ENCODE data around the gene ATP8A2. TPM values are rescaled to one million over a fixed set of nuclear protein-coding genes. Genes with fewer than 3 reads are reported as not detected.

ATP8A2 gene
- total RNA-seq (2013): 0.02 TPM
- polyA plus RNA-seq: not detected
- polyA minus RNA-seq: not detected in 2 replicates
- total RNA-seq: 0 to 17.4 (median 0.39) reads per million in 11 experiments

DNA sequence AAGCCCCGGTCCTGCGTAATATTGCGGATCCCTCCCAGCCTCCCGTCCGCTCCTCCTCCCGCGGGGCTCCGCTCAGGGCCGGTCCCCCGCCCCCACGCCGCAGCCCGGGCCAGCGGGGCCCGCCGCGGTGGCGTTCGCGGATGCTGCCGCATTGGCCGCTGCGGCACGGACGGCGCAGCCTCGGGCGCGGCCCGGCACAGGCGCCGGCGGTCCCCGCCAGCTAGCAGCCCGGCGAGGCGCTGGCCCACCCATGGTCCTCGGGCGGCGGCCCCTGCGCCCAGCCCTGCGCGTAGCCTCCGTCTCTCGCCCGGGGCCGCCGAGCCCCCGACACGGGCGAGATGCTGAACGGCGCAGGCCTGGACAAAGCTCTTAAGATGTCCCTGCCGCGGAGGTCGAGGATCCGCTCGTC, at the start of gene ATP8A2:
TSS of gene ATP8A2 (plus strand) at position 100 of the 409 bp plus-strand sequence. CDS start at position 339, 239 bp downstream.
- peaks cover 71 to 86% (median 76%) of the 10 kb centered on the region in 3 donors for H3K27me3 Mint-ChIP-seq (ENCODE audit: low read depth in 3 of 3)
- H2AFZ ChIP-seq (ENCODE audit: insufficient read depth, low read depth, low read length, poor library complexity, severe bottlenecking): no peak within 1 kb of the TSS
- no peak within 1 kb of the TSS for H3K4me2 ChIP-seq (replicated peaks; ENCODE audit: extremely low read depth, low read length, poor library complexity, severe bottlenecking)

DNA sequence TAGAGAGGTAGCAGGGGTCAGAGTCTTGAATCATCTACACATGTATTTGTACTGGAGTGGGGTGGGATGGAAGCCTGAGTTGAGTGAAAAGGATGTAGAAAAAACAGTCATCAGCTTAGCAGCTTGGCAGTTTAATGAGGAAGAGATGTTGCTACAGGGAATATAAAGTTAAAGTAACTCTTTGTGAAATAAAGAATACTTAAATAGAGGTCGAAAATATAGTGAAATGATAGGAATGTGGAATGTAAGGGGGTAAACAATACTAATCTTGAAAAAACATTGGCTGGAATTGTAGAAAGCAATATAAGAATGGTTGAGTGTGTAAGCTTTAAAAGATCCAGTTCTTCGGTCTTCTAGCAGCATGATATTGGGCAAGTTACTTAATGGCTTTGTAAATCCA, 47.7 kb upstream of the ATP8A2 start:
- Mint-ChIP-seq H3K9me3 (no peaks in the 10 kb centered on the region), H3K27me3 (ENCODE audit: low read depth in 3 of 3) (no peaks in the 10 kb centered on the region), H3K36me3 (peaks cover 55 to 81% of the 10 kb centered on the region in 2 donors)

More for the DNA sequence above, at the start of gene ATP8A2:
- intact Hi-C loops (cut with micrococcal nuclease): loop anchor here in 1 of 2 donors (5.0 kb wide), 1 partner anchor 375 kb away; no protein-coding TSS in a partner anchor
- no peak within 1 kb of the TSS for H3K27ac ChIP-seq (ENCODE audit: low read depth in 1 of 2, low read length in 2 of 2)
- H3K9ac ChIP-seq (ENCODE audit: insufficient read depth, low read length, poor library complexity, severe bottlenecking): no peak within 1 kb of the TSS
- WGBS (ENCODE audit: insufficient coverage): under 1% methylated on average over 51 of the region's 58 CpGs
- H3K36me3 ChIP-seq (replicated peaks in 1 of 2; ENCODE audit: control insufficient read depth in 1 of 2, insufficient read depth in 2 of 2, low read length in 2 of 2): no peaks in the 10 kb centered on the region
- H3K9me3 Mint-ChIP-seq: peaks cover 0 to 6% (median 2%) of the 10 kb centered on the region in 7 donors
- H3K9me3 ChIP-seq (replicated peaks in 1 of 2; ENCODE audit: control insufficient read depth in 1 of 2, insufficient read depth in 1 of 2, low read length in 2 of 2): peaks cover 0 to 27% of the 10 kb centered on the region in 2 donors
- H3K4me3 Mint-ChIP-seq: peak within 1 kb of the TSS in 1 of 2 donors; percentile 72
- no peak within 1 kb of the TSS for H3K27ac Mint-ChIP-seq
- peaks cover 8% of the 10 kb centered on the region for H3K4me1 Mint-ChIP-seq
- H4K20me1 ChIP-seq (ENCODE audit: insufficient read depth, low read length): no peaks in the 10 kb centered on the region
- no peak for TF ChIP-seq CTCF (IDR thresholded peaks at IDR 0.05)
- H3K79me2 ChIP-seq (ENCODE audit: insufficient read depth, low read length): no peaks in the 10 kb centered on the region
- peaks cover 44 to 79% of the 10 kb centered on the region in 2 donors for H3K27me3 ChIP-seq (ENCODE audit: control insufficient read depth in 2 of 2, insufficient read depth in 2 of 2, low read length in 2 of 2)
- no peak for DNase-seq
- H3K4me3 ChIP-seq (replicated peaks in 1 of 3; ENCODE audit: low read depth in 2 of 3, low read length in 3 of 3): no peak within 1 kb of the TSS
- H3K4me1 ChIP-seq (ENCODE audit: control insufficient read depth in 1 of 2, insufficient read depth in 2 of 2, low read length in 2 of 2): no peaks in the 10 kb centered on the region
- H3K36me3 Mint-ChIP-seq: peaks cover 0 to 2% of the 10 kb centered on the region in 2 donors

More for the DNA sequence above, 47.7 kb upstream of the ATP8A2 start:
- TF ChIP-seq CTCF (IDR thresholded peaks at IDR 0.05): no peak
- Mint-ChIP-seq H3K4me3 (no peak overlapping the region), H3K4me1 (no peaks in the 10 kb centered on the region), H3K27ac (peak overlapping the region in 3 of 7 donors; percentile 20 to 58 (median 21))
- Histone ChIP-seq H3K36me3 (replicated peaks in 1 of 2; ENCODE audit: control insufficient read depth in 1 of 2, insufficient read depth in 2 of 2, low read length in 2 of 2) (peaks cover 95 to 96% of the 10 kb centered on the region in 2 donors), H3K27me3 (ENCODE audit: control insufficient read depth in 2 of 2, insufficient read depth in 2 of 2, low read length in 2 of 2) (no peaks in the 10 kb centered on the region), H3K4me3 (replicated peaks in 1 of 3; ENCODE audit: low read depth in 2 of 3, low read length in 3 of 3) (no peak overlapping the region), H3K27ac (ENCODE audit: low read depth in 1 of 2, low read length in 2 of 2) (no peak overlapping the region), H3K4me1 (ENCODE audit: control insufficient read depth in 1 of 2, insufficient read depth in 2 of 2, low read length in 2 of 2) (no peaks in the 10 kb centered on the region), H2AFZ (ENCODE audit: insufficient read depth, low read depth, low read length, poor library complexity, severe bottlenecking) (no peak overlapping the region), H3K9ac (ENCODE audit: insufficient read depth, low read length, poor library complexity, severe bottlenecking) (no peak overlapping the region), H3K4me2 (replicated peaks; ENCODE audit: extremely low read depth, low read length, poor library complexity, severe bottlenecking) (no peak overlapping the region), H3K79me2 (ENCODE audit: insufficient read depth, low read length) (no peaks in the 10 kb centered on the region), H4K20me1 (ENCODE audit: insufficient read depth, low read length) (no peaks in the 10 kb centered on the region), H3K9me3 (replicated peaks in 1 of 2; ENCODE audit: control insufficient read depth in 1 of 2, insufficient read depth in 1 of 2, low read length in 2 of 2) (no peaks in the 10 kb centered on the region)
- no peak for DNase-seq
- 100% methylated on average over 1 of the region's 2 CpGs for WGBS (ENCODE audit: insufficient coverage)
- intact Hi-C loops (cut with micrococcal nuclease): no loop called here

Data from CD14-positive monocyte (primary cell).